Retinal pigment epithelial cell (primary cell): ENCODE data around the gene CCDC57.

Experiments
- DNase-seq: peaks from one replicate; pipeline ENCODE4 v3.0.0-alpha.2; 2010; ENCODE audit warnings: low read depth
- H3K4me3 ChIP-seq: 2 replicates; pipeline ENCODE4 v1.5.1; 2011; ENCODE audit warnings: mild to moderate bottlenecking, low read length, control low read depth, moderate library complexity
- CTCF ChIP-seq: conservative IDR thresholded peaks from 2 replicates; pipeline ENCODE4 v1.5.1; 2011; ENCODE audit warnings: low read depth, low read length, control low read depth, inconsistent platforms

Gene CCDC57

GRCh38 chr17:82236142-82236971 is 23.7 kb upstream of the CCDC57 start:
- H3K4me3 ChIP-seq = no peak overlapping the region
- no peak for DNase-seq
- peak; percentile 86 for TF ChIP-seq CTCF

- TF ChIP-seq CTCF = no peak
- no peak overlapping the region for H3K4me3 ChIP-seq
- DNase-seq = no peak
These were observed 23.1 kb upstream of the CCDC57 start for GRCh38 chr17:82235775-82236141.

GRCh38 chr17:82235056-82235774 is 22.6 kb upstream of the CCDC57 start:
- no peak overlapping the region for H3K4me3 ChIP-seq

GRCh38 chr17:82234211-82235055 is 21.8 kb upstream of the CCDC57 start:
- DNase-seq = no peak
- TF ChIP-seq CTCF = no peak
- peak overlapping the region; percentile 4 for H3K4me3 ChIP-seq

More at GRCh38 chr17:82235056-82235774, 22.6 kb upstream of the CCDC57 start:
- TF ChIP-seq CTCF = no peak
- no peak for DNase-seq

GRCh38 chr17:82232876-82233785 is 20.5 kb upstream of the CCDC57 start:
- TF ChIP-seq CTCF = no peak
- no peak for DNase-seq
- peak overlapping the region; percentile 20 for H3K4me3 ChIP-seq

- no peak for DNase-seq
- peak overlapping the region; percentile 66 for H3K4me3 ChIP-seq
- no peak for TF ChIP-seq CTCF
These were observed 19.7 kb upstream of the CCDC57 start for GRCh38 chr17:82232322-82232820.
